HG03045 (cell line): Measurements from ENCODE around the gene GDF9.
"Not testable (repeated sequence)": the region's sequence is repeated elsewhere in the genome, so short reads cannot be mapped to it uniquely, and the experiment has no call there.

Source experiments
- ATAC-seq: cut with Tn5 transposase; IDR thresholded peaks from one replicate; pipeline ENCODE4 v1.9.1; 2021; ENCODE audit warnings: mild to moderate bottlenecking, moderate library complexity; ENCODE audit not compliant: unreplicated experiment

Gene GDF9

DNA sequence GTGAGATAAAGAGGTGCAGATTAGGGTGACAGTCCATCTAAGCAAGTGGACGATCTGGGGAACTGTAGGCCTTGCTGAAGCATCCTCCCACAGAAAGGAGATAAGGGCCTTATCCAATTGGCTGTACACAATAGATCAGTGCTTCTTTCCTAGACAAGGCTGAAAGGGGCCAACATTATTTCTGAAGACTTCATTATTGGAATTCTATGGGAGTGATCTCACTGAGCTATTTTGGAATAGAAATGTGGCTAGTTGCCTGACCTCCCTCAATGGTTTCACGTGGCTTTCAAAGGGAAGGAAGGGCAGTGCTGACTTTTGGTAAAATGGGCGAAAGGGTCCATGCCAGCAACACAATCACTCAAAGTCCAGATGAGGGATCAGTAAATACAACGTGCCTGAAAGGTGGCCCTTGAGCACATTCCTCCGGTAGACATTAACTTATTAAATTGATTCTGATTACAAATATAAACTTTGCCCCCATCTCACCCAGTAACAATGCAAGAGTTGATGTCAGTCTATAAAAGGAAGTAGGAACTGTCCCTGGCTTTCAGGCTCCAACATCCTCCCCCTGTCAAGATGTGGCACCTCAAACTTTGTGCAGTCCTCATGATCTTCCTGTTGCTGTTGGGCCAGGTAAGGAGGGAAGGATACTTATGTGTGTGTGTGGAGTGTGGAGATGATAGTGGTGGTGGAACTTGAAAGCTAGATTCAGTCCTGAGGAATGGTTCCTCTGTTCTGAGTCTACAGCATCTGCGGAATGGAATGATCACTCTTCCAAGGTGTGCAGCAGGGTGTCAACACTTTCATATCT lies 7.1 kb upstream of the GDF9 start, which contains the start of gene LEAP2:
TSS of gene LEAP2 (plus strand) at position 550 of the 811 bp plus-strand sequence. CDS start at position 577, 27 bp downstream.
- ATAC-seq, result no peak

DNA sequence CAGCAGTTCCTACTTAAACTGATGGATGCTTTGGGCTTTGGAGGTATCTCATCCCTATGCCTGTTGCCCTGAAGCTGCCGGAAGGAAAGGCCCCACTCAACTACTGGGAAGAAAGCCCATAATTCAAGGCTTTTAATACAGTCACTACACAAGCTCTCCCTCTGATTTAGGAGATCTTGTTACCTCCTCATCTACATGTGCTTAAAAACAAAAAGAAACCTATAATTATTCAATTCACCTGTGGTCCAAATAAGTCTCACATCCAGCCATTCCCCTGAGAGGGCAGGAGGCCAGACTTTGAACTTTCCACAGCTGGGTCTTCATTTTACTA lies 6.5 kb upstream of the GDF9 start:
- ATAC-seq, result no peak

DNA sequence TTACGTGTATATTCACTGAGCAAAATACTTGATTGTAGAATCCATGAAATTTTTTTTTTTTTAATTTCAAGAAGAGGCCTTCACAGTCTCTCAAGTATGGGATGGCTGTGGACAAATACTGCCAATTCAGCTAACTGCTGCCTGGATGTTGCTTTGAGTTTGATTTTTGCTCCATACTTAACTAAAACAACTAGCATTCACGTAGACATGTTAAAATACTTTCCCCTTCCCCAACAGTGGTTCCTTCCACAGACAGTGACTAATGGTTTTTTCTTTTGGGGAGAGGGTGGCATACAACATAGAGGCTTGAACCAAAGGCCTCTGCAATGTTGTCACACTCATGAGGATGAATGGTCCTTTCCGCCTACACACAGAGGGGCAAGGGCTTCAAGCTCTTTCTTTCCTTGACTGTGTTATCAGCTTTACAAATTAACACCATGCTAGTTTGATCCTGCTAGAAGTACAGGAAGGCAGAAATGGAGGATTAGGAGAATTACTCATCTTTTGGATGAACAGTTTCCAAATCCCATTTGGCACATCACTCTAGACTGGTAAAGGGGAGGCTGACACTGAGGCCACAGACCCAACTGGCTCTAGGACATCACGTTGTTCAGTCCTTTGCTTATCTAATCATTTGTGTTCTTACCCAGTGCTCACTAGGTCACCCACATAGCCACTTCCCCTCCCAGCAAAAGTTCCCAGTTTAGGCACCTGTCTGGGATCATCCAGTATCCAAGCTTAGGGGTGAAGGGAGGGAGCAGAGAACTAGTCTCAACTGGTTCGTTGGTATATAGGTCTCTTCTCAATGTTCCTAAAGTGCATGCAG lies 5.4 kb upstream of the GDF9 start:
- ATAC-seq, result no peak

DNA sequence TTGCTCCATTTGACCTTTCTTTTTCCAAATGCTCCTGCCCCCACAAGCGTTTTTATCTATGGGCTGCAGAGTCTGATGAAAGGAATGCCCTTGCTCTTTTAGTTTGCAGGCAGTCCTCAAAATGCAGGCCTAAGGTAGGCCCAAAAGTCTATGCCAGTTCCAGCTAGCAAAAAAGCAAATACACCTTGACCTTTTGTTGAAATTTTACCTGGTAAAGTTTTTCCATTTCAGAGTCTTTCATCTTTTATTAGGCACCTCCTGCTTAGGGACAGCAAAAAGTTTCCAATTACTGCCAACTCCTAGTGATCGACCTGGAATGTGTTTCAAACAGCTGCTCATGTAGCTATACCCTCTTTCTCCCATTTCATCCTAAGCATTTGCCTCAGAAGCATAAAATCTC lies 4.5 kb upstream of the GDF9 start:
- ATAC-seq, result no peak

DNA sequence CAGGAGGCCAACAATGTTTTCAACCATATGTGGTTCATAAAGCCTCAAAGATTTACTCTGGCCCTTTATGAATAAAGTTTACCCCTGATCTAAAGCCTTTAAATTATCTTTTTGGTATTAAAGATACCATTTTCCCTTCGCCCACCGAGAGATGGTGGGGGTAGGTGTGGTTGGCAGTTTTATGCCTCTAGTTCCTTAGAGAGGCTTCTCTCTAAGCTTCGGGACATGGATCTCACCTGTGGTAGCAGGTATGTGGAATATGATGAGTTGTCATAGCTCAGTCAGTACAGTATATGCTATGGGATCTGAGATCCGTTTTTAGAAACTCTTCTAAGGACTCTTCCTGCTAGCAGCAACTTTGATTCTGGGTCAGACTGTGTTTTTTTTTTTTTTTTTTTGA lies 2.5 kb upstream of the GDF9 start:
- ATAC-seq, result no peak

DNA sequence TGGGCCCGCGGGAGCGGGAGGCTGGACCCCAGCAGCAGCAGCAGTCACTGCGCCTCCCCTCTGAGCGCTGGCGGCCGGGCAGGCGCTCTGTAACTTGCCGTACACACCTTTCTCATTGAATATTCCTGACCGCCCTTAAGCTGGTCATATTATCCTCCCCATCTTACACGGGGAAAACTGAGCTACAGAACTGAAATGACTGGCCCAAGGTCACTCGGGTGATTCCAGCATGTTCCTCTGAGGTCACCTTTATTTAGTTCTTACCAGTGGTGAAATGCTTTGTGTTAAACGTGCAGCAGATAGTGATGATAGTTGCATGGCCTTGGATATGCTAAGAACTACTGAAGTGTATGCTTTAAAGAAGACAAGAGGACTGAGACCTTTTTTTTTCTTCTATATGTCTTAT lies 780 bp upstream of the GDF9 start:
- ATAC-seq, result peak; percentile 3

DNA sequence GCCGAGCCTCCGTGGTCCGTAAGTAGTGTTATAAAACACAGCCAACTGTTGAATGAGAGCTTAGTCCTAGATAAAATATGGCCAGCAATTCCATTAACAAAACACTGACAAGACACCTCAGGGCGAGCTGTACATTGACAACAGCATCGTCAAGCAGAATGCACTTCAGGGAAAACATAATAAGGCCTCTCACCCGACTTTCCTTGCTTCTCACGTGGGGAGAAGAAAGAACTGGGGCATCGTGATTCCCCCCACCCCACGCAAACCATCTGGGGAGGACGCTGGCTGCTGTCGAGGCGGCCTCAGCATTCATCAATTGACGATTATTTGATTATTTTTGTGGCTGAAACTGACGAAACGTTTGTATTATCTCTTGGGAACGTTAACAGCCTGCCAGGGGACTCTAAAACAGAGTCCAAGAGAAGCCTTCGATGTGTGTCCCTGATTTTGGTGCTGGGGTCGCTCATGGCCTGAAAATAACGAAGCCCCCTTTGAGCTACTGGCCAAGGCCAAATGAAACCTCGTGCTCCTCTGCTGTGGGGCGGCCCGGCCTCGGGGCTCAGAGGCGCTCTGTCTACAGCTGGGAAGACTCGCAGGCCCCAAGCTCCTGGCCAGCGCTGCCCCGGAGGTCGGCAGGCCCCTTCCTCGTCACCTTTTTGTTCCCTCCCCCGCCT lies 464 bp downstream of the GDF9 start:
- ATAC-seq, result peak; percentile 30

DNA sequence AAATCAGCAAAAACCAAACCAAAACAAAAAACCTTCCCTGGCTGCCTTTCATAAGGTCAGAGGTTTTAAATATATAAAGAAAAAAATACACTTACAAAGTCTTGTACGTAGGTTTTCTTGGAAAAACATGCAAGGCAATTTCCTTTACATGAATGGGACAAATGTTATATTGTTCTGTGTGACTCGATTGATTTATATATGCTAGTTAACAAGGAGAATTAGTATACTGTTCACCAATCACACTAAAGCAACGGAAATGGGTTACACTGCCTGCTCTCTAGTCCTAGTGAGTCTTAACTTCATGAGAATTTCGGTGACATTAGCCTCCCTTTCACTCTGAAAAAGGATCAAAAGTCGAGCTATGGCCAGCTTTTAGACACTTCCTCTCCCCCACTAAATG lies 5.5 kb downstream of the GDF9 start:
- no peak for ATAC-seq

DNA sequence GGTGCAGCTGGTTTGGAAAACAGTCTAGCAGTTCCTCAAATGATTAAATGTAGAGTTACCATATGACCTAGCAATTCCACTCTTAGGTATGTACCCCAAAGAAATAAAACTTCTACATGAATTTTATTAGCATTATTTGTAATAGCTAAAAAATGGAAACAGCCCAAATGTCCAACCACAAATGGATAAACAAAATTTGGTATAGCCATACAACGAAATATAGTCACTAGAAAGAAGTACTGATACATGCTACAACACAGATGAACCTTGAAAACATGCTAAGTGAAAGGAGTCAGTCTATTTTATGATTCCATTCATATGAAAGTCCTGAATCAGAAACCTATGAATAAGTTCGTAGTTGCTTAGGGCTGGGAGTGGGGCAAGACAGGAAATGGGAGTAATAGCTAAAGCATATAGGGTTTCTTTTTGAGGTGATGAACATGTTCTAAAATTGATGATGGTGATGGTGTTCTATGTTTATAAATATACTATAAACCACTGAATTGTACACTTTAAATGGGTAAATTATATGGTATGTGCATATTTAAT lies 6.3 kb downstream of the GDF9 start:
- ATAC-seq, result no peak

DNA sequence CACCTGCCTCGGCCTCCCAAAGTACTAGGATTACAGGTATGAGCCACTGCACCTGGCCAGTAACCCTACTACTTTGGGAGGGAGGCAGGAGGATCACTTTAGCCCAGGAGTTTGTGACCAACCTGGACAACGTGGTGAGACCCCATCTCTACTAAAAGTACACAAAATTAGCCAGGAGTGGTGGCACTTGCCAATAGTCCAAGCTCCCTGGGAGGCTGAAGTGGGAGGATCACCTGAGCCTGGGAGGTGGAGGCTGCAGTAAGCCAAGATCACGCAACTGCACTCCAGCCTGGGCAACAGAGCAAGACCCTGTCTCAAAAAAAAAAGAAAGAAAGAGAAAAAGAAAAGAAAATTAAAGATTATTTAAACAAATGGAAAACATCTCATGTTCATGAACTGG lies 10.3 kb downstream of the GDF9 start:
- no peak for ATAC-seq

DNA sequence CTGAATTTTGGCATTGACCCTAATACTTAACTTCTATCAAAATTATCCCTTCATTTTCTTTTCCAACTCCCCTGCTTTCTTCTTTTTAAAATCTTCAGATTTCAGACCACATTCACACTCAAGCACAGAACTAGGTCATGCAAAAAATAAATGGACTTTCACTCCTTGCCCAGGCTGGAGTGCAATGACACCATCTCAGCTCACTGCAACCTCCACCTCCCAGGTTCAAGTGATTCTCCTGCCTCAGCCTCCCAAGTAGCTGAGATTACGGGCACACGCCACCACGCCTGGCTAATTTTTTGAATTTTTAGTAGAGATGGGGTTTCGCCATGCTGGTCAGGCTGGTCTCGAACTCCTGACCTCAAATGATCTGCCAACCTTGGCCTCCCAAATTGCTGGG lies 11.3 kb downstream of the GDF9 start:
- not testable (repeated sequence) for ATAC-seq

DNA sequence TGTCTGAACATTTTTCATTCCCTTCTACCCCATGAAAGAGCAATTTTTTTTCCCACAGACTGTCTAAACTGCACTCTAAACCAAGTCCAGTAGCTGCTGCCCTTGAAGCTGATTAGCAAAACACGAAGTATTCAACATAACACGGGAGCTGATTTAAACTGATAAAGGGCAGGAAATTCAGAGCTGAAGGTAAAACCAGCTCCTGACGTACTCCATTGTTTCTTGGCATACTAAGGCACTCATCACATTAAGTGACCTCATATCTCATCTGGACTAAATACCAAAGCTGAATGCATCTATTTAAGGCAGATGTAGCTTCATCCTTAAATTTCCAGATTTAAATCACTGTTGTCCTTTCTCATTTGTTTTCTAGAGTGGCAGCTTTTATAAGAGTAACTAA lies 12.0 kb downstream of the GDF9 start:
- no peak for ATAC-seq

DNA sequence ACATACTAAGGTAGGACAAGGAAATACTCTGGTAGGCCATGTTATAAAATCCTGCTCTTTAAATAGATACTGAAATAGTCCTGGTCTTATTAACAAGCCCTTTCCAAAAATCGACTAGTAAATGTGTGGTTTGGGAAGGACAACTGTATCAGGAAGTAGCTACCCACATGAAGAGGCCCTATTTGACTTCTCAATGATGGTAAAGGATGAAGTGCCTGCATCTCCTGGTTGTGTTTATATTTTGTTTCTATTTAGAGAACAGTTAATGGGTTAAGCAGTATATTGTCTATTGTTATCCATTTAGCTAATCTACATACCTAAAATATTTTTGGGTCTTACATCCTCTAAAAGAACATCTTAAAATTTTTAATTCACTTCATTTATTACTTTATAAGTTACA lies 12.5 kb downstream of the GDF9 start:
- ATAC-seq, result no peak

DNA sequence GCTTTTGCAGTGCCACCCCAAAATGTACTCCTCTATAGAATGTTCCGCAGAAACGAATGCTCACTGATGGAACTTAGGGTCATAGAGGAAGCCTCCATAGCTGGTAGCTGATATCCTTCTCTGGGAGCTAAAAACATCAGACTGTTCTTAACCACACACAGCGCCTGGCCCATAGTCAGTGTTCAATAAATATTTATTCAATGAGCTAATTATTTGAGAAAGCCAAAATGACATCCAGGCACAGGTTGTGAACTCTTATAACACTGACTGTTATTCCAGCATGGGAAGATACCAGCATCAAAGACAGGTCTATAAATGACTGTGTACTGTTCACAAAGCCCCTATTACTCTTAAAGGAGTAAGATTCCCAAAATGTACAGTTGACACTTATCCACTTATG lies 12.9 kb downstream of the GDF9 start:
- ATAC-seq, result no peak

DNA sequence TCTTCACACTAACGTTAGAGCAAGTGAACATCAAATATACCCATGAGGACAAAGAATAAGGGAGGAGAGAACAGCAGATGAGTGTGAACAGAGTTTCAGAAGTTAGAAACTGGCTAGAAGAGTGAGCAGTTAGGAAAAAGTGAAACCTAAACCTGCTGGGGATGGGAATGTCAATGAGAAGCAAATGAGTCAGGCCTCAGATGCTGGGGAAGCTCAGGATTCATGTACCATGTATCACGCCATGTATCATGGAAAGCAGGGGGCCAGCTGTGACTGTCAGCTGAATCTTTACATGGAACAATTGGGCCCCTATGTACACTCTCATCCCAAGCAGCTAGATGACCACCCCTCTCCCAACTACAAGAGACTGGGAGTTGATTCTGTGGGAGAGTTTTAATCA lies 16.2 kb downstream of the GDF9 start:
- no peak for ATAC-seq

DNA sequence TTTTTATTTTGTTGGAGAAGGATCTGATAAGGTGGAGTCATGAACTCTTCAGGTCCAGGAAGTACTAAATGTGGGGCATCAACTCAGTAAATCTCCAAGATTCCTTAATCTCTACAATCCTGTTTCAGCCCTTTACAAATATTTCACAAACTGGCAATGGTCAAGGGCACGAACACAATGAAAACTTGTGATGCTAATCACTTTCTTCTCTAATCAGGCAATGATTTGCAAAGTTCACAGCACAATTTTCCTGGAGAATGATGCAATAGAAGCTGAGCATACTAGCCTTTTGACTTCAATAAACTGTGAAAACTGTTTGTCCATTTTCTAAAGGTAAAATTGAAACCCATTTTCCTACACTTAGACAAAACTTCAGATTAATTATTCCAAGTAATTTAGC lies 16.9 kb downstream of the GDF9 start:
- ATAC-seq, result no peak

DNA sequence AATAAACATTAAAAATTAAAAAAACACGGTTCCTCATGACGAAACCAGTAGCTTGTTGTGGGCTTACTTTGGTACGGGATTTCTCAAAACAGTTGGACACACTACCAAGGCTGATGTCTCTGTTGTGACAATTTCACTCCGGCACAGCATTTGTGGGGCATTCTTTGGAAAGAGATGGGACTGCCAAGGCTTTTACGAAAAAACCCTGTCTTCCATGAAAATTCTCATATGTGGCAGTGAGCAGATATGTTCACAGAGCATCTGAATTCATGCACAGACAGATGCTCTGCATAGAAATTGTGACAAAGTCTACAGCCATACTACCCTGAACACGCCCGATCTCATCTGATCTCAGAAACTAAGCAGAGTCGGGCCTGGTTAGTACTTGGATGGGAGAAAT lies 18.0 kb downstream of the GDF9 start:
- no peak for ATAC-seq

DNA sequence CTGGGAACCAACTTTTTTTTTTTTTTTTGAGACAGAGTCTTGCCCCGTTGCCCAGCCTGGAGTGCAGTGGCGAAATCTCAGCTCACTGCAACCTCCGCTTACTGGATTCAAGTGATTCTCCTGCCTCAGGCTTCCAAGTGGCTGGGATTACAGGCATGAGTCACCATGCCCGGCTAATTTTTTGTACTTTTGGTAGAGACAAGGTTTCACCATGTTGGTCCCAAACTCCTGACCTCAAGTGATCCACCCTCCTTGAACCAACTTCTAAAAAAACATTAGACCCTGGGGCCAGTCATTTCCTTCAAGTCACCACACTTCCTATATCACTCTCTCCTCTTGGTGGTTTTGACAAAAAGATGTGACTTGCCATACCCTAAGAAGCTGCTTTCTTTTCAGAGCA lies 25.0 kb downstream of the GDF9 start:
- ATAC-seq, result no peak

DNA sequence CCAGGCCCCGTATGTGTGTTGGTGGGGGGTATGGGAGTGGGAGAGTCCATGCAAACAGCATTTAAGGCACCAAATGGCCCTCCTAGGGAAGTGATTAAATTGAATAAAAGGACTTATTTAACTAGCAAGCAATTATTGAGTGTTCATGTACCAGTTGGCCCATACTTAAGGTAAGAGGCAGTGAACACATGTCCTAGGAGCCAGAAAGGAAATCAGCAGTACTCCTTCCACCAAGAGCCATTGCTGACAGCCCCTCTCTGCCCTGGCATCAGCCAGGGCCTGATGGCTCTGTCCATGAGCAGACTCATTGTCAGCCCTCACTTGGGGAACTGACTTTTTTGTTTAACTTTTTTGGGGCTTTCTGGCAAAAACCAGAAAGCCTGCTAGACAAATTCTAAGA lies 25.4 kb downstream of the GDF9 start:
- no peak for ATAC-seq

DNA sequence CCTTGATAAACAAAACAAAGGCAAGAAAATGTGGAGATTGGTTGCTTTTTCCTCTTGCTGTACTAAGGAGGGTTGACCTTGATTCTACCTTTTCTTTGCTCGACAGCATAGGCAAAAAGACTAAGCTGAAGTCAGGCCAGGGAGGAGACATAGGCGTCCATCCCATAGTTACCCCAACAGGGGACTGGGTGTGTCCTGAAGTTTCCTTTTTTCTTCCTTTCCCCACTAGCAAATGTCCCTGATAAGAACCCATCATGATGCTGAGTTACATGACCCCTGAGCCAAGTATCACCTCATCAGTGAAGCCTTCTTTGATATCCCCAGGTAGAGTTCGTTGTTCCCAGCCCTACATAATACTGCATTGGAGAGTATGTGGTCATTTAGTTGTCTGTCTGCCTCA lies 26.0 kb downstream of the GDF9 start:
- no peak for ATAC-seq
